ENCODE data around the gene PTPN13.

GRCh38 chr4:86582410-86582809, 11.7 kb upstream of the PTPN13 start:
- TF ChIP-seq CTCF (IDR thresholded peaks at IDR 0.05) (no peak), POLR2A (IDR thresholded peaks at IDR 0.05) (no peak)
